OCI-LY1 (cell line): ENCODE measurements around the gene ASF1B.

ENCODE experiments used
- H2AFZ ChIP-seq: fragments of 200-600 bp; sonication (generic), shearing (Covaris generic); 2 replicates; pipeline ENCODE4 v1.6.0; 2014; ENCODE audit warnings: antibody characterized with exemption, mild to moderate bottlenecking, low read length
- H3F3A ChIP-seq: fragments of 200-600 bp; sonication (generic), shearing (Covaris generic); 2 replicates; pipeline ENCODE4 v1.6.0; 2014; ENCODE audit warnings: mild to moderate bottlenecking, antibody characterized with exemption, low read length, moderate library complexity; ENCODE audit not compliant: insufficient read depth
- H3K27ac ChIP-seq: fragments of 200-600 bp; sonication (generic); 2 replicates; pipeline ENCODE4 v1.5.1; 2014; ENCODE audit warnings: low read length, mixed run types, mild to moderate bottlenecking, low read depth; ENCODE audit not compliant: poor library complexity, severe bottlenecking
- H3K27me3 ChIP-seq: fragments of 200-600 bp; sonication (generic); 2 replicates; pipeline ENCODE4 v1.6.0; 2014; ENCODE audit warnings: antibody characterized with exemption, mild to moderate bottlenecking, low read length, moderate library complexity; ENCODE audit not compliant: insufficient read depth
- H3K36me3 ChIP-seq: fragments of 200-600 bp; sonication (generic); 2 replicates; pipeline ENCODE4 v1.6.1; 2014; ENCODE audit warnings: mild to moderate bottlenecking, antibody characterized with exemption, low read length, moderate library complexity, mixed read lengths; ENCODE audit not compliant: insufficient read depth
- H3K4me1 ChIP-seq: fragments of 200-600 bp; sonication (generic); 2 replicates; pipeline ENCODE4 v1.5.1; 2014; ENCODE audit warnings: mild to moderate bottlenecking, low read length, moderate library complexity; ENCODE audit not compliant: insufficient read depth, severe bottlenecking
- H3K4me2 ChIP-seq: fragments of 200-600 bp; sonication (generic), shearing (Covaris generic); 2 replicates; pipeline ENCODE4 v1.6.1; 2014; ENCODE audit warnings: low read length
- H3K4me3 ChIP-seq: fragments of 200-600 bp; sonication (generic); 2 replicates; pipeline ENCODE4 v1.5.1; 2014; ENCODE audit warnings: low read length, low read depth, mild to moderate bottlenecking, mixed read lengths; ENCODE audit not compliant: poor library complexity, severe bottlenecking
- H3K79me2 ChIP-seq: fragments of 200-600 bp; shearing (Covaris generic); 2 replicates; pipeline ENCODE4 v1.6.1; 2016; ENCODE audit warnings: mixed run types, low read length, mixed read lengths; ENCODE audit not compliant: insufficient read depth
- H3K9ac ChIP-seq: fragments of 200-600 bp; sonication (generic), shearing (Covaris generic); 2 replicates; pipeline ENCODE4 v1.6.1; 2014; ENCODE audit warnings: mild to moderate bottlenecking, low read length, mixed read lengths
- H3K9me2 ChIP-seq: fragments of 200-600 bp; sonication (generic), shearing (Covaris generic); 2 replicates; pipeline ENCODE4 v1.6.1; 2014; ENCODE audit warnings: low read depth, mild to moderate bottlenecking, low read length, mixed read lengths
- H3K9me3 ChIP-seq: fragments of 200-600 bp; shearing (Covaris generic); 2 replicates; pipeline ENCODE4 v1.6.1; 2014; ENCODE audit warnings: low read length, mixed read lengths
- H4K20me1 ChIP-seq: fragments of 200-600 bp; sonication (generic), shearing (Covaris generic); 2 replicates; pipeline ENCODE4 v1.6.0; 2016; ENCODE audit warnings: mild to moderate bottlenecking, low read length; ENCODE audit not compliant: insufficient read depth
- CTCF ChIP-seq: fragments of 200-600 bp; sonication (generic), shearing (Covaris generic); IDR thresholded peaks from 2 replicates; pipeline ENCODE4 v1.5.1; 2017; ENCODE audit warnings: mild to moderate bottlenecking, antibody characterized with exemption, low read length, moderate library complexity, mixed read lengths
- EZH2 ChIP-seq: fragments of 200-600 bp; sonication (generic), shearing (Covaris generic); IDR thresholded peaks from 2 replicates; pipeline ENCODE4 v1.8.0; 2017; ENCODE audit warnings: borderline replicate concordance, mixed run types, mild to moderate bottlenecking, antibody characterized with exemption, low read length, moderate library complexity, mixed read lengths

The ASF1B gene

GRCh38 chr19:14106840-14107239, 29.5 kb downstream of the ASF1B start:
- Histone ChIP-seq H3K36me3 (peaks cover 26% of the 10 kb centered on the region; the same call in 1 of the 2 replicates), H3K79me2 (no peaks in the 10 kb centered on the region), H3K27ac (no peak overlapping the region), H3K9ac (no peak overlapping the region), H3K4me1 (no peaks in the 10 kb centered on the region), H3K27me3 (no peaks in the 10 kb centered on the region), H3F3A (no peaks in the 10 kb centered on the region), H4K20me1 (no peaks in the 10 kb centered on the region), H3K4me3 (no peak overlapping the region), H2AFZ (no peak overlapping the region), H3K4me2 (no peak overlapping the region), H3K9me2 (no peaks in the 10 kb centered on the region), H3K9me3 (no peaks in the 10 kb centered on the region)
- TF ChIP-seq EZH2, result no peak
- no peak for TF ChIP-seq CTCF

GRCh38 chr19:14105680-14106079, 30.7 kb downstream of the ASF1B start:
- no peak overlapping the region for H3K4me2 ChIP-seq
- H3K27me3 ChIP-seq, result no peaks in the 10 kb centered on the region
- no peak overlapping the region for H3K9ac ChIP-seq
- no peak overlapping the region for H3K4me3 ChIP-seq
- H2AFZ ChIP-seq, result no peak overlapping the region
- no peak for TF ChIP-seq CTCF
- no peak for TF ChIP-seq EZH2
- no peaks in the 10 kb centered on the region for H3F3A ChIP-seq
- no peaks in the 10 kb centered on the region for H3K9me3 ChIP-seq
- H3K9me2 ChIP-seq, result no peaks in the 10 kb centered on the region
- H3K79me2 ChIP-seq, result no peaks in the 10 kb centered on the region
- H3K36me3 ChIP-seq, result peaks cover 34% of the 10 kb centered on the region
- no peaks in the 10 kb centered on the region for H4K20me1 ChIP-seq
- H3K4me1 ChIP-seq, result no peaks in the 10 kb centered on the region
- no peak overlapping the region for H3K27ac ChIP-seq

- no peaks in the 10 kb centered on the region for H3F3A ChIP-seq
- H3K4me2 ChIP-seq, result no peak overlapping the region
- H3K9ac ChIP-seq, result no peak overlapping the region
- no peak overlapping the region for H3K4me3 ChIP-seq
- H3K27ac ChIP-seq, result no peak overlapping the region
- H4K20me1 ChIP-seq, result no peaks in the 10 kb centered on the region
- no peaks in the 10 kb centered on the region for H3K9me3 ChIP-seq
- H3K4me1 ChIP-seq, result no peaks in the 10 kb centered on the region
- no peaks in the 10 kb centered on the region for H3K79me2 ChIP-seq
- peaks cover 41% of the 10 kb centered on the region for H3K36me3 ChIP-seq
- H2AFZ ChIP-seq, result no peak overlapping the region
- no peaks in the 10 kb centered on the region for H3K27me3 ChIP-seq
- no peak for TF ChIP-seq CTCF
- no peak for TF ChIP-seq EZH2
- H3K9me2 ChIP-seq, result no peaks in the 10 kb centered on the region
Measured at GRCh38 chr19:14103310-14103709, 33.1 kb downstream of the ASF1B start.
